Activated CD8-positive, alpha-beta T cell treated with anti-CD3 and anti-CD28 coated beads for 36 hours (primary cell): ENCODE measurements around the gene WDR1. TPM values are rescaled to one million over a fixed set of nuclear protein-coding genes. Genes with fewer than 3 reads are reported as not detected.

ENCODE experiments used
- ATAC-seq: fragments of 200-7000 bp; cut with Tn5 transposase; one replicate; pipeline ENCODE4 v1.10.0; 2021; ENCODE audit warnings: mild to moderate bottlenecking, moderate library complexity
- CTCF ChIA-PET: fragments of 350-600 bp; sonication (Branson Sonifier 250); formaldehyde crosslinking; loops from one replicate; lab custom pipeline; 2021; ENCODE audit warnings: antibody characterized with exemption; lab: Charles Lee
- POLR2A ChIA-PET: fragments of 350-600 bp; sonication (Branson Sonifier 250); formaldehyde crosslinking; loops from one replicate; lab custom pipeline; 2021; ENCODE audit warnings: antibody characterized with exemption; lab: Charles Lee
- DNase-seq: peaks from one replicate; pipeline ENCODE4 v3.0.0-alpha.2; 2020
- H3K27ac Mint-ChIP-seq: one replicate; pipeline ENCODE4 v1.8.0; 2021; ENCODE audit warnings: mild to moderate bottlenecking, mixed read lengths
- H3K27me3 Mint-ChIP-seq: one replicate; pipeline ENCODE4 v1.8.0; 2021; ENCODE audit warnings: mixed read lengths
- H3K36me3 Mint-ChIP-seq: one replicate; pipeline ENCODE4 v1.8.0; 2021; ENCODE audit warnings: low read depth, mixed read lengths
- H3K4me1 Mint-ChIP-seq: one replicate; pipeline ENCODE4 v1.8.0; 2021; ENCODE audit warnings: low read depth, mixed read lengths
- H3K4me3 Mint-ChIP-seq: one replicate; pipeline ENCODE4 v1.8.0; 2021; ENCODE audit warnings: mild to moderate bottlenecking, moderate library complexity, mixed read lengths
- H3K9me3 Mint-ChIP-seq: one replicate; pipeline ENCODE4 v1.8.0; 2021; ENCODE audit warnings: mixed read lengths
- CTCF ChIP-seq: fragments of 200-600 bp; IDR thresholded peaks from one replicate; pipeline ENCODE4 v1.8.0; 2022; ENCODE audit warnings: antibody characterized with exemption, mild to moderate bottlenecking
- intact Hi-C: fragments of 100-400 bp; cut with micrococcal nuclease; formaldehyde crosslinking; loops from one replicate; pipeline ENCODE4 v1.10.0; 2022
- total RNA-seq, 2 experiments: library from RNA; stranded (reverse); gene quantifications; one replicate each; pipeline ENCODE4 v1.2.3, GENCODE V29; 2021

The WDR1 gene
- total RNA-seq, 2 experiments from 2014 or later = 390 to 393 TPM

GRCh38 chr4:10099499-10100325 lies 16.9 kb downstream of the WDR1 start:
- Mint-ChIP-seq H3K9me3 (no peaks in the 10 kb centered on the region), H3K36me3 (peaks cover 90% of the 10 kb centered on the region), H3K27me3 (no peaks in the 10 kb centered on the region), H3K27ac (peak overlapping the region; percentile 91), H3K4me3 (peak overlapping the region; percentile 43), H3K4me1 (peaks cover 99% of the 10 kb centered on the region)
- ATAC-seq (no peak), DNase-seq (peak; percentile 70)
- CTCF ChIA-PET = interaction anchor here (0.7 to 1.5 kb wide), 3 partner anchors 9 to 77 kb away, joined by 3 to 5 read pairs (median 3); no protein-coding TSS in a partner anchor
- no peak for TF ChIP-seq CTCF
- intact Hi-C loops = no loop called here
- POLR2A ChIA-PET = interaction anchor here (1.2 to 24.9 kb wide), 3 partner anchors 8 to 30 kb away, joined by 3 to 403 read pairs (median 403); partner anchors contain the start of gene WDR1

GRCh38 chr4:10098780-10099160 lies 17.8 kb downstream of the WDR1 start:
- H3K27me3 Mint-ChIP-seq = no peaks in the 10 kb centered on the region
- no peaks in the 10 kb centered on the region for H3K9me3 Mint-ChIP-seq
- peak overlapping the region; percentile 91 for H3K27ac Mint-ChIP-seq
- ChIA-PET POLR2A (interaction anchor here (18.7 to 24.9 kb wide), 2 partner anchors 7 to 12 kb away, joined by 403 read pairs; partner anchors contain the start of gene WDR1), CTCF (interaction anchor here (0.8 kb wide), 1 partner anchor 9 kb away, joined by 3 read pairs; no protein-coding TSS in a partner anchor)
- peaks cover 99% of the 10 kb centered on the region for H3K4me1 Mint-ChIP-seq
- intact Hi-C loops = no loop called here
- peak overlapping the region; percentile 43 for H3K4me3 Mint-ChIP-seq
- ATAC-seq (peak; percentile 6), DNase-seq (peak; percentile 75)
- H3K36me3 Mint-ChIP-seq = peaks cover 90% of the 10 kb centered on the region
- TF ChIP-seq CTCF = no peak

GRCh38 chr4:10097906-10098779 lies 18.5 kb downstream of the WDR1 start:
- Mint-ChIP-seq H3K36me3 (peaks cover 92% of the 10 kb centered on the region), H3K4me1 (peaks cover 100% of the 10 kb centered on the region), H3K4me3 (no peak overlapping the region), H3K27me3 (no peaks in the 10 kb centered on the region), H3K27ac (peak overlapping the region; percentile 98), H3K9me3 (no peaks in the 10 kb centered on the region)
- DNase-seq (no peak), ATAC-seq (no peak)
- POLR2A ChIA-PET = interaction anchor here (18.7 to 24.9 kb wide), 2 partner anchors 6 to 12 kb away, joined by 403 read pairs; partner anchors contain the start of gene WDR1
- intact Hi-C loops = no loop called here
- CTCF ChIA-PET = interaction anchor here (0.8 to 1.6 kb wide), 2 partner anchors 10 to 62 kb away, joined by 3 read pairs; no protein-coding TSS in a partner anchor
- TF ChIP-seq CTCF = no peak

- H3K9me3 Mint-ChIP-seq = no peaks in the 10 kb centered on the region
- peak overlapping the region; percentile 98 for H3K27ac Mint-ChIP-seq
- CTCF ChIA-PET = interaction anchor here (1.0 to 1.6 kb wide), 5 partner anchors 7 to 63 kb away, joined by 3 to 4 read pairs (median 3); no protein-coding TSS in a partner anchor
- ATAC-seq (no peak), DNase-seq (peak; percentile 40)
- intact Hi-C loops = no loop called here
- no peak for TF ChIP-seq CTCF
- no peaks in the 10 kb centered on the region for H3K27me3 Mint-ChIP-seq
- peak overlapping the region; percentile 28 for H3K4me3 Mint-ChIP-seq
- peaks cover 100% of the 10 kb centered on the region for H3K4me1 Mint-ChIP-seq
- H3K36me3 Mint-ChIP-seq = peaks cover 92% of the 10 kb centered on the region
- POLR2A ChIA-PET = interaction anchor here (1.2 to 18.7 kb wide), 3 partner anchors 9 to 14 kb away, joined by 3 to 403 read pairs (median 8); partner anchors contain the start of gene WDR1
Observed at GRCh38 chr4:10096978-10097335, 19.6 kb downstream of the WDR1 start.
